Stimulated activated CD4-positive, alpha-beta T cell treated with anti-CD3 and anti-CD28 coated beads, Interleukin-2, amount 100 ng/mL, for 24 hours (primary cell): ENCODE data around the gene RPL18.

Experiments
- DNase-seq, 2 donors: peaks; one replicate each; pipeline ENCODE4 v3.0.0-alpha.2; 2020

RPL18 gene

DNA sequence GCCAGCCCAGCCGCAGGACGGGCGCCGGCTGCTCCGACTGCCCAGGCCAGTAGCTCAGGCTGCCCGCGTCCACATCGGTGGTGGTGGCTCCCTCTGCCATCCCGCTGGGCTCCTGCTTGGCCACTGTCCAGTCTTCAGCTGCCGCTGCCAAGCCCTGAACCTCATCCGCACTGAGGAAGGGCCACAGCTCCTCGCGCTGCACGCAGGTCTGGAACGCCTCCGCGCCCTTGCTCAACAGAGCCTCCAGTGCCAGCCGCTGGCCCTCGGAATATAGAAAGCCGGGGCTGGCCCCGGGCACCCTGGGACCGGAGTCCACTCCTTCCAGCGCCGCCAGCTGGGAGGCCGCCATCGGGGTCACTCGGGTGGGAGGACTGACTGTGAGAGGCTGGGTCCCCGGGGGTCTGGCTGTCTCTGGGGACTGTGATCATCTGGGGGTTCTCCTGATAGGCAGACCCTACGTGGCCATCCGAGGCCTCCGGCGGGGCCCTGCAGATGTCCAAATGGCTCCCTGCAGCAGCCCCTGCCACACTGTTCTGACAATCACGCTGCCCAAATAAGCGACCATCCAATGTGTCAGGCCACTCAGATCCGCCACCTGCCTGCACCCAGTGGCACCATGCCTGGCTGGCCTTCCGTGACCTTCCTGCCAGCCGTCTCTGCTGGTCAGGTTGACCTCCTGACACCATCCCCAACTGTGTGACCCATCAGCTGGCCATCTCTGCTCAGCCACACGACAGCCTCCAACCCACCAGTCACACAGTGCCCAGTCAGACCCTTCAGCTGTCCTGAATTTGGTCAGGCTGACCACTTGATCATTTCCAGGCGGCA lies 5.7 kb downstream of the RPL18 start:
- no peak for DNase-seq

GRCh38 chr19:48611872-48612271 lies 7.1 kb downstream of the RPL18 start:
- DNase-seq, result no peak

- no peak for DNase-seq
Observed at GRCh38 chr19:48609571-48610108, 9.3 kb downstream of the RPL18 start.

DNA sequence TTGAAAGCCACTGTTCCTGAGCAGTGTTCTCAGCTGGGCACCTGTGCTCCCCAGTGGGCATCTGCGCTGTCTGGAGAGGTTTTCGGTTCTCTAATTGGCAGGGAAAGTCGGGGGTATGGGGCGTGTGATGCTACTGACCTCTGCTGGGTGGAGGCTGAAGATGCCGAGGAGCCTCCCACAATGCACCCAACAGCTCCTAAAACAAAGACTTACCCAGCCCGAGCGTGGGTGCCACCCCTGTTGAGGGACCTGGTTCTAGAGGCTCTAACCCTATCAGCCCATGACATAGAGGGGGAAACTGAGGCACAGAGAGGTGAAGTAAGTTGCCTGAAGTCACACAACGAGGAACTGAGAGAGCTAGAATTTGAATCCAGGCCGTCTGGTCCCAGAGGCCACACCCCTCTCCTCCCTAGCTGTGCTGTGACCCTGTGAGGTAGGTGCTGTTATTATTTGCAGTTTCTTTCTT lies 10.1 kb downstream of the RPL18 start:
- peak in 1 of 2 donors; percentile 58 for DNase-seq

GRCh38 chr19:48607359-48607755 lies 11.6 kb downstream of the RPL18 start:
- no peak for DNase-seq

GRCh38 chr19:48606463-48607358 lies 12.3 kb downstream of the RPL18 start, which contains the start of gene SPACA4:
TSS of gene SPACA4 (plus strand) at chr19:48606742. CDS start at chr19:48606979, 237 bp downstream.
- DNase-seq, result no peak

GRCh38 chr19:48603850-48604249 lies 15.1 kb downstream of the RPL18 start:
- no peak for DNase-seq

- no peak for DNase-seq
Observed at GRCh38 chr19:48603449-48603848, 15.5 kb downstream of the RPL18 start.

DNA sequence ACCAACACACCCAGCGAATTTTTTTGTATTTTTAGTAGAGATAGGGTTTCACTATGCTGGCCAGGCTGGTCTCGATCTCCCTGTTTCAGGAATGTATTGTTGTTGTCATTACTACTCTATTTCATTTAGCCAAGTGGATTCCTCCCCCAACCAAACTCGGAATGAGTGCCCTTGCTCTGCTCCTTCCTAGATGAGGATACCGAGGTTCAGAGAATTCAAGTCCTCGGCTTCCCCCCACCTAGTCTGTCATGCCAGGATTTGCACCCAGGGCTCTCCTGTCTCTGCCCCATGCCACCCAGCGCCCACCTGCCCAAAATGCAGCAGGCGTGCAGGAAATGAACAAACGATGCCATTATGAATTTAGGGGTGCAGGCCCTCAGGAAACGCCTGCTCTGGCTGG lies 16.0 kb downstream of the RPL18 start:
- no peak for DNase-seq

DNA sequence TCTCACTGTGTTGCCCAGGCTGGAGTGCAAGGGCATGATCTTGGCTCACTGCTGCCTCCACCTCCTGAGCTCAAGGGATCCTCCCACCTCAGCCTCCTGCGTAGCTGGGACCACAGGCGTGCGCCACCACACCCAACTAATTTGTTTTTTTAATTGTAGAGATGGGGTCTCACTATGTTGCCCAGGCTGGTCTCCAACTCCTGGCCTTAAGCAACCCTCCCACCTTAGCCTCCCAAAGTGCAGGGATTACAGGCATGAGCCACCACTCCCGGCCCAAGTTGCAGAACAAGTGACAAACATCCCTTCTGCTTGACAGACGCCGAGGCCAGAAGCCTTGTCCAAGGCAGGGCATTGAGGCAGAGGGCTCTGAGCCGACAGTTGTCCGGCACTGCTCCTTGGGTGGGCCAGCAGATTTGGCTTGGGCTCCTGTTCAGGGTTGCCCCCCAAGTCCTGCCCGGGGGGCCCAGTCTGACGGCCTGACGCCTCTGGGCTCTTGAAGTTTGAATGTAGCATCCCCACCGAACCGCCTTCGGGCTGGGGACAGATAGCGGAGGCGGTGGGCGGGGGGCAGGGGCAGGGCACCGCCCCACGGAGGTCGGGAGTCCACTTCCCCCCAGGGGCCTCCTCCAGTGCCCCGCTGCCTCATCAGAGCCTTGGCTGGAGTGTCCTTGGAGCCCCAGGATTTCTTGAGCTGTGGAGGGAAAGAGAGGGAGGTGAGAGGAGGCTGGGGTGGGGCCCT lies 18.1 kb downstream of the RPL18 start:
- DNase-seq, result no peak

DNA sequence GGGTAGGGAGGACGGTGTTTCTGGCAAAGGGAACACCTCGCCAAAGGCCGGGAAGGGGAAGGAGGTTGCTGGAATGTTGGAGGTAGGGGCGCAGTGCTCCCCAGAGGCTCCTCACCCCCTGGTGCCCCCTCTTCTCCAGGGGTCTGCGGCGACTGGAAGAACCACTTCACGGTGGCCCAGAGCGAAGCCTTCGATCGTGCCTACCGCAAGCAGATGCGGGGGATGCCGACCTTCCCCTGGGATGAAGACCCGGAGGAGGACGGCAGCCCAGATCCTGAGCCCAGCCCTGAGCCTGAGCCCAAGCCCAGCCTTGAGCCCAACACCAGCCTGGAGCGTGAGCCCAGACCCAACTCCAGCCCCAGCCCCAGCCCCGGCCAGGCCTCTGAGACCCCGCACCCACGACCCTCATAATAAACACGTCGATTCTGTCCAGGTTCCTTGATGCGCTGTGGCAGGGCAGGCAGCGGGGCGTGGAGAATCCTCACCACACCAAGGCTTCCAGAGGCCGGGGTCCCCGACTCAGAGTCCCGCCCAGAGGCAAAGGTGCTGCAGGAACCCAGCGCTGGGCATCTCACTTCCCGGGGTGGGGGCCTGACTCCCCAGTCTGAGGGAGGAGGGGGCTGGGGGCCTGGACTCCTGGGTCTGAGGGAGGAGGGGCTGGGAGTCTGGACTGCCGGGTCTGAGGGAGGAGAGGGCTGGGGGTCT lies 19.8 kb downstream of the RPL18 start:
- no peak for DNase-seq

- DNase-seq, result peak in 1 of 2 donors; percentile 48
Observed at GRCh38 chr19:48596679-48597465, 22.1 kb downstream of the RPL18 start.

DNA sequence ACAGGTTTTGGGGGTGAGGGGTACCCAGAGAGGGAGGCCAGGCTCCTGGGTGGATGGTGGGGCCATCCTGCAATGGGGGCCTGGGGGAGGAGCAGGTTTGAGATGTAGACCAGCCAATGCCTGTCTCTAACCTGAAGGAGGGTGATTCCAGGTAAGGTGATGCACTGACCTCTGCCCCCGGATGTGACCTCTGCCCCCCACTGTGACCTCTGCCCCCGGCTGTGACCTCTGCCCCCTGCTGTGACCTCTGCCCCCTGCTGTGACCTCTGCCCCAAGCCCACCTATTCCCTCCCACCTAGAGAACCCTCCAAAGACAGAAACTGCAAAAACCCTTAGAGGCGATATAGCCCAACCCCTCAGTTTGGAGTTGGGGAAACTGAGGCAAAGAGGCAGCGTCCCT lies 22.7 kb downstream of the RPL18 start:
- no peak for DNase-seq

DNA sequence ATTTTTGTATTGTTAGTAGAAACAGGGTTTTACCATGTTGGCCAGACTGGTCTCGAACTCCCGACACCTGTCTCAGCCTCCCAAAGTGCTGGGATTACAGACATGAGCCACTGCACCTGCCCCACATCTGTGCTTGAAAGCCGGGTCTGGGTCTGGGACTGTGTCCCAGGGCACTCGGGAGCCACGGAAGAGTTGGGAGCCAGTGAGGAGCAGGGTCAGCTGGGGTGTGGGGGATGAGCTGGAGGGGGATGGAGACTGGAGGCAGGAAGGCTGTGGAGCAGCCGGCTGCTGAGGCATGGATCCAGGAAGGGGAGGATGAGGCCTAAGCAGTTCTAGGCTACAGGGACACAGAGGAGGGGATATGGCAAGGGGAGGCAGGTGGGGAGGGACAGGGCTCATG lies 23.1 kb downstream of the RPL18 start:
- DNase-seq, result no peak

- DNase-seq, result no peak
Observed at GRCh38 chr19:48595171-48595570, 23.8 kb downstream of the RPL18 start.

- no peak for DNase-seq
Observed at GRCh38 chr19:48591021-48591420, 28.0 kb downstream of the RPL18 start.

GRCh38 chr19:48588670-48589401 lies 30.1 kb downstream of the RPL18 start:
- peak; percentile 89 to 92 for DNase-seq

DNA sequence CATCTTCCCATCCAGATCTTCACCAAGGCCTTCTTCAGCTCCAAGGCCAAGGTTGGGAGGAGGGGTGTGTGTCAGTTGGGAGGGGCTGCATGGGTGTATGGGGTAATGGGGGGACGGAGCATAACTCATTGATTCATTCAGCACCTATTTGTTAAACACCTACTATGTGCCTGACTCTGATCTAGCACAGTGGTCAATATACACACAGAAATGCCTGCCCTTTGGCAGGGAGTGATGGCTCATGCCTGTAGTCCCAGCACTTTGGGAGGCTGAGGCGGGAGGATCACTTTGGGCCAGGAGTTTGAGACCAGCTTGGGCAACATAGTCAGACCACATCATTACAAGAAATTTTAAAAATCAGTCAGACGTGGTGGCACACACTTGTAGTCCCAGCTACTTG lies 31.6 kb downstream of the RPL18 start:
- no peak for DNase-seq

DNA sequence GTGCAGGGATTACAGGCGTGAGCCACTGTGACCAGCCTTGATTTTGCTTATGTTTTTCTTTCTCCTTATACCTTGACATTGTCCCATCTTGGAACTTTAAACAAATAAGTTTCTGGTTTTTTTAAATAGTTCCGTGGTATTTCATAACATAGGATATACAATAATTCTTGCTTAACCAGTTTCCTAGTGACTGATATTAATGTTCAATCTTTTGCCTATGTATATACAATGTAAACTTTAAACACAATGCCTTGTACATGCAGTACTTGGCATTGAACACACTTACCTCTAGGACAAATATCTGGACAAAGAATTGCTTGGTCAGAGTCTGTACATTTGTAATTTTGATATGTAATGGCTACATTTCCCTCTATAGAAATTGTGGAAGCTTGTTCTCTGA lies 36.8 kb downstream of the RPL18 start:
- DNase-seq, result no peak

DNA sequence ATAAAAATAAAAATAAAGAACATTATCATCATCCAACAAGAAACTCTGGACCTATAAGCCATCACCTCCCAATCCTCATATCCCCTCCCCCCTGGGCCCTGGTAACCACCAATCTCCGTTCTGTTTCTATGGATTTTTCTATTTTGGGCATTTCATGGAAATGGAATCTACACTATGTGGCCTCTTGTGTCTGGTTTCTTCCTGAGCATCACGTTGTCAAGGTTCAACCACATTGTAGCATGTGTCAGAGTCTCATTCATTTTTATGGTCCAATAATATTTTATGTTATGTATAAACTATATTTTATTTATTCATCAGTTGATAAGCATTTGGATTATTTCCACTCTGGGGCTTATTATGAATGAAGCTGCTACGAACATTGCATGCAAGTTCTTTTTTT lies 40.1 kb downstream of the RPL18 start:
- DNase-seq, result no peak
